Transverse colon (tissue), 4 donors: ENCODE results near the gene EYA3. TPM values are rescaled to one million over a fixed set of nuclear protein-coding genes. Genes with fewer than 3 reads are reported as not detected.
A peak's percentile ranks its signal among the peaks of the same experiment; 100 is the strongest.

ENCODE experiments used
- DNase-seq: peaks from one replicate; pipeline ENCODE4 v3.0.0-alpha.2; 2019
- H3K27ac ChIP-seq, 4 donors: fragments of 200-600 bp; sonication (generic); 2 replicates each; pipeline ENCODE4 v1.5.1; 2016 to 2018; ENCODE audit warnings: inconsistent platforms in 4 of 4
- H3K27me3 ChIP-seq: fragments of 200-600 bp; sonication (generic); 2 replicates; pipeline ENCODE4 v1.5.1; 2017; ENCODE audit warnings: inconsistent platforms
- H3K36me3 ChIP-seq, 4 donors: fragments of 200-600 bp; sonication (generic); 2 replicates each; pipeline ENCODE4 v1.5.1; 2017 to 2019; ENCODE audit warnings: inconsistent platforms in 4 of 4
- H3K4me1 ChIP-seq, 4 donors: fragments of 200-600 bp; sonication (generic); 2 replicates each; pipeline ENCODE4 v1.5.1; 2017 to 2020; ENCODE audit warnings: inconsistent platforms in 4 of 4
- H3K4me3 ChIP-seq, 4 donors: fragments of 200-600 bp; sonication (generic); 1 replicate in 1 of 4; 2 replicates in 3 of 4; pipeline versions ENCODE4 v1.5.1 to v1.6.1; 2017 to 2019; ENCODE audit warnings: inconsistent platforms in 4 of 4
- H3K9me3 ChIP-seq, 2 donors: fragments of 200-600 bp; sonication (generic); 2 replicates each; pipeline ENCODE4 v1.5.1; 2017 to 2019; ENCODE audit warnings: inconsistent platforms in 2 of 2
- EP300 ChIP-seq: sonication (generic); formaldehyde crosslinking; IDR thresholded peaks from one replicate; pipeline ENCODE4 v1.6.1; 2017; ENCODE audit warnings: antibody characterized with exemption, low read depth
- POLR2A ChIP-seq: fragments of 450-650 bp; IDR thresholded peaks from one replicate; pipeline ENCODE4 v1.6.1; 2016; ENCODE audit warnings: antibody characterized with exemption, mild to moderate bottlenecking, moderate library complexity
- POLR2AphosphoS5 ChIP-seq, 3 donors: sonication (generic); formaldehyde crosslinking; IDR thresholded peaks; one replicate each; pipeline ENCODE4 v1.6.1; 2016; ENCODE audit warnings: antibody characterized with exemption in 3 of 3
- WGBS, 2 donors: methylation state at CpG; one replicate each; pipeline ENCODE4 v1.1.5; 2018; ENCODE audit warnings: low coverage in 1 of 2; 5-methylcytosine and 5-hydroxymethylcytosine counted together
- in situ Hi-C, 4 donors: fragments of 200-750 bp; cut with MboI; loops; one replicate each; pipeline versions ENCODE4 v1.15.0 to v1.15.1; 2017; ENCODE audit warnings: low sequenced_read_pairs in 3 of 4, low pct_ligation_motif_present in 1 of 4, low pct_unique_long_range_greater_than_20kb in 1 of 4
- intact Hi-C: fragments of 100-400 bp; cut with DNase I; formaldehyde crosslinking; loops from one replicate; pipeline ENCODE4 v1.15.1; 2023; ENCODE audit warnings: low total_unique reads
- total RNA-seq, 4 donors: library from RNA; depleted of rRNA; stranded (reverse); fragments of >200 nt; gene quantifications; one replicate each; pipeline ENCODE4 v1.1.0, GENCODE V29; 2016
- TF ChIP-seq, protein P1 (sequence below), 5 experiments: fragments of 200-600 bp in 3 of 5; fragments of 450-650 bp in 2 of 5; sonication (generic) in 3 of 5; IDR thresholded peaks; 1 replicate in 2 of 5; 2 replicates in 3 of 5; pipeline ENCODE4 v1.5.1; 2016 to 2017; ENCODE audit warnings: antibody characterized with exemption in 5 of 5, inconsistent platforms in 3 of 5, mild to moderate bottlenecking in 2 of 5, moderate library complexity in 1 of 5

The EYA3 gene
- total RNA-seq, 4 donors from 2014 or later: 14.6 to 50.2 (median 18.5) TPM

DNA sequence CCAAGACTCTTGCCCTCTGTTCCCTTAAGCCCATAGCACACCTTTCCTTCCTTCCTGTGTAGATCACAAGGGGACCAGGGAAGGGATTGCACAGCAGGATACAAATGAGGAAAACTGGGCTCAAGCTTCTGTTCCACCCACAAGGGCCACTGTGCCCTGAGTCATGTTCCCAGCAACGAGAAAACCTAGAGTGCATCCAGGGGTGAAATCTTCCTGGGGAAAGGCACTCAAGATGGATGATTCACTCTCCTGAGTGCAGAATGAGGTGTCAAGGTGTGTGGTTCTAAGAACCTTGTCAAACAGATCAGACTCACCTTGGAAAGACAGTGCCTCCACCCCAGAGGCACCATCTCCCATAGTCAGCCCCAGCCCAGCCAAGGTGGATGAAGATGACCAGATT is 40.7 kb upstream of the EYA3 start:
- Histone ChIP-seq H3K27ac (no peak overlapping the region), H3K4me3 (no peak overlapping the region), H3K36me3 (no peaks in the 10 kb centered on the region), H3K9me3 (no peaks in the 10 kb centered on the region), H3K27me3 (no peaks in the 10 kb centered on the region), H3K4me1 (no peaks in the 10 kb centered on the region)
- TF ChIP-seq POLR2A: no peak
- no peak for TF ChIP-seq EP300
- TF ChIP-seq, protein P1, sequence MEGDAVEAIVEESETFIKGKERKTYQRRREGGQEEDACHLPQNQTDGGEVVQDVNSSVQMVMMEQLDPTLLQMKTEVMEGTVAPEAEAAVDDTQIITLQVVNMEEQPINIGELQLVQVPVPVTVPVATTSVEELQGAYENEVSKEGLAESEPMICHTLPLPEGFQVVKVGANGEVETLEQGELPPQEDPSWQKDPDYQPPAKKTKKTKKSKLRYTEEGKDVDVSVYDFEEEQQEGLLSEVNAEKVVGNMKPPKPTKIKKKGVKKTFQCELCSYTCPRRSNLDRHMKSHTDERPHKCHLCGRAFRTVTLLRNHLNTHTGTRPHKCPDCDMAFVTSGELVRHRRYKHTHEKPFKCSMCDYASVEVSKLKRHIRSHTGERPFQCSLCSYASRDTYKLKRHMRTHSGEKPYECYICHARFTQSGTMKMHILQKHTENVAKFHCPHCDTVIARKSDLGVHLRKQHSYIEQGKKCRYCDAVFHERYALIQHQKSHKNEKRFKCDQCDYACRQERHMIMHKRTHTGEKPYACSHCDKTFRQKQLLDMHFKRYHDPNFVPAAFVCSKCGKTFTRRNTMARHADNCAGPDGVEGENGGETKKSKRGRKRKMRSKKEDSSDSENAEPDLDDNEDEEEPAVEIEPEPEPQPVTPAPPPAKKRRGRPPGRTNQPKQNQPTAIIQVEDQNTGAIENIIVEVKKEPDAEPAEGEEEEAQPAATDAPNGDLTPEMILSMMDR (IDR thresholded peaks at IDR 0.05): no peak
- TF ChIP-seq POLR2AphosphoS5 (IDR thresholded peaks at IDR 0.05): no peak
- DNase-seq: no peak
- in situ Hi-C loops: no loop called here
- 89% methylated on average over 1 of the region's 1 CpG; no CpG with 5 or more reads in 1 of the 2 donors for WGBS, 2 donors
- intact Hi-C loops: no loop called here

- Histone ChIP-seq H3K27ac (peak overlapping the region in 2 of 4 donors; percentile 27 to 51), H3K36me3 (no peaks in the 10 kb centered on the region), H3K9me3 (no peaks in the 10 kb centered on the region), H3K4me3 (no peak overlapping the region), H3K4me1 (peaks cover 0 to 5% (median 0%) of the 10 kb centered on the region in 4 donors), H3K27me3 (no peaks in the 10 kb centered on the region)
- 60 to 74% methylated on average over 3 of the region's 3 CpGs for whole genome bisulfite sequencing, 2 donors
- no peak for DNase-seq
- in situ Hi-C loops: no loop called here
- TF ChIP-seq POLR2AphosphoS5 (IDR thresholded peaks at IDR 0.05): no peak
- no peak for TF ChIP-seq POLR2A
- no peak for TF ChIP-seq EP300
- TF ChIP-seq, protein P1 (IDR thresholded peaks at IDR 0.05): no peak
- intact Hi-C loops: no loop called here
These were observed 39.3 kb upstream of the EYA3 start for GRCh38 chr1:28127617-28128257.

DNA sequence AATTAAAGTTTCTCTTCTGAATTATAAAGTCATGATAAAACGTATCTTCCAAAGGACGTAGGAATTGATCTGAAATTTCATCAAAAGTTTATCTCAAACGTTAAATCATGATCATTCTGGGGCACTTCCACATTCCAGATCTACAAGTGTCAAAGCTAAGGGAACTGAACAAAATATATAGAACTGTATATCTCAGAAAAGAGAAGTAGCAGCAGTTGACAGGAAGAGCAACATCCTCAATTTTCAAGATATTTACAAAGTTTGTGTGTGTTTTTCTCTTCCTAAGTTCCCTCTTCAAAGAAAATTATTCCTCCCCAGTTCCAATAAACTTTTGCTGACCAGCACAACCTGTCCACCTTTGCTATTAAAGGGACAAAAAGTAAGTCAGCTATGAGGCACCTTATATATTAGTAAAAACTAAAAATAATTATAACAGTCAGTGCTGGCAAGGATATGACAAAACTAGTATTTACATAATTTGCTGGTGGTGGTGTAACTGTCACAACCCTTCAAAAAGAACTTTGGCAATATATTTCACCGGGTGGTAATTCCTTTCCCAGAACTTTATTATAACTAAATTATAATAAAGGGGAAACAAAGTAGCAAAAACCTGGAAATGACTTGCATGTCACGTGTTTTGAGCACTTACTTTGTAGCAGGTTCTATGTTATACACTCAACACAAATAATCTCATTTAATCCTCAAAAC is 38.5 kb upstream of the EYA3 start:
- no peaks in the 10 kb centered on the region for H3K9me3 ChIP-seq
- peaks cover 0 to 5% (median 0%) of the 10 kb centered on the region in 4 donors for H3K4me1 ChIP-seq
- H3K4me3 ChIP-seq: no peak overlapping the region
- TF ChIP-seq, protein P1 (IDR thresholded peaks at IDR 0.05): no peak
- no peak for TF ChIP-seq EP300
- TF ChIP-seq POLR2AphosphoS5 (IDR thresholded peaks at IDR 0.05): no peak
- no peak for TF ChIP-seq POLR2A
- in situ Hi-C loops (no loop called here), intact Hi-C loops (no loop called here)
- no peak for DNase-seq
- no peaks in the 10 kb centered on the region for H3K27me3 ChIP-seq
- peak overlapping the region in 2 of 4 donors; percentile 27 to 51 for H3K27ac ChIP-seq
- H3K36me3 ChIP-seq: no peaks in the 10 kb centered on the region
- WGBS, 2 donors: 58 to 69% methylated on average over 4 to 5 of the region's 5 CpGs

- H3K9me3 ChIP-seq: no peaks in the 10 kb centered on the region
- peaks cover 0 to 5% (median 0%) of the 10 kb centered on the region in 4 donors for H3K4me1 ChIP-seq
- H3K27me3 ChIP-seq: no peaks in the 10 kb centered on the region
- no peak for DNase-seq
- WGBS, 2 donors: 60% methylated on average over 3 of the region's 3 CpGs; no CpG with 5 or more reads in 1 of the 2 donors
- in situ Hi-C loops: no loop called here
- no peak overlapping the region for H3K4me3 ChIP-seq
- no peaks in the 10 kb centered on the region for H3K36me3 ChIP-seq
- TF ChIP-seq POLR2A: no peak
- TF ChIP-seq POLR2AphosphoS5 (IDR thresholded peaks at IDR 0.05): no peak
- TF ChIP-seq, protein P1 (IDR thresholded peaks at IDR 0.05): no peak
- TF ChIP-seq EP300: no peak
- H3K27ac ChIP-seq: peak overlapping the region in 3 of 4 donors; percentile 3 to 28 (median 6)
- intact Hi-C loops: no loop called here
These were observed 37.8 kb upstream of the EYA3 start for GRCh38 chr1:28126212-28126611.
